Mesendoderm (in vitro differentiated cells): ENCODE data around the gene B3GNT9.
A peak's percentile ranks its signal among the peaks of the same experiment; 100 is the strongest.

Experiments
- DNase-seq: peaks from one replicate; pipeline ENCODE4 v3.0.0; 2013
- H2AK5ac ChIP-seq: 2 replicates; pipeline ENCODE4 v1.6.1; 2013; ENCODE audit warnings: low read length, inconsistent platforms
- H2BK120ac ChIP-seq: 2 replicates; pipeline ENCODE4 v1.6.1; 2013; ENCODE audit warnings: low read depth, mild to moderate bottlenecking, low read length, moderate library complexity, mixed read lengths
- H2BK15ac ChIP-seq: replicated peaks from 2 replicates; pipeline ENCODE4 v1.6.1; 2013; ENCODE audit warnings: low read depth, mild to moderate bottlenecking, moderate library complexity
- H2BK5ac ChIP-seq: 2 replicates; pipeline ENCODE4 v1.6.1; 2013; ENCODE audit warnings: low read length, inconsistent platforms
- H3K18ac ChIP-seq: 2 replicates; pipeline ENCODE4 v1.6.1; 2013; ENCODE audit warnings: mild to moderate bottlenecking, low read length, mixed read lengths
- H3K23ac ChIP-seq: one replicate; pipeline ENCODE4 v1.6.1; 2013; ENCODE audit warnings: low read length
- H3K27ac ChIP-seq: 2 replicates; pipeline ENCODE4 v1.5.1; 2013; ENCODE audit warnings: low read depth, mild to moderate bottlenecking, inconsistent platforms, low read length, moderate library complexity
- H3K27me3 ChIP-seq: 2 replicates; pipeline ENCODE4 v1.6.1; 2013; ENCODE audit warnings: low read length, control low read depth, mild to moderate bottlenecking, inconsistent platforms; ENCODE audit not compliant: insufficient read depth, poor library complexity
- H3K36me3 ChIP-seq: 2 replicates; pipeline ENCODE4 v1.6.1; 2013; ENCODE audit warnings: low read length, inconsistent platforms; ENCODE audit not compliant: control insufficient read depth, insufficient read depth
- H3K4ac ChIP-seq: one replicate; pipeline ENCODE4 v1.6.1; 2013; ENCODE audit warnings: low read depth, mild to moderate bottlenecking, low read length, moderate library complexity
- H3K4me1 ChIP-seq: 2 replicates; pipeline ENCODE4 v1.6.1; 2013; ENCODE audit warnings: low read depth, low read length, inconsistent platforms; ENCODE audit not compliant: control insufficient read depth
- H3K4me2 ChIP-seq: 2 replicates; pipeline ENCODE4 v1.6.1; 2013; ENCODE audit warnings: low read length
- H3K4me3 ChIP-seq: 2 replicates; pipeline ENCODE4 v1.5.1; 2013; ENCODE audit warnings: mild to moderate bottlenecking, low read length
- H3K56ac ChIP-seq: one replicate; pipeline ENCODE4 v1.6.1; 2013; ENCODE audit warnings: low read length
- H3K79me1 ChIP-seq: 2 replicates; pipeline ENCODE4 v1.6.1; 2013; ENCODE audit warnings: low read length, inconsistent platforms
- H3K79me2 ChIP-seq: 2 replicates; pipeline ENCODE4 v1.6.1; 2013; ENCODE audit warnings: mild to moderate bottlenecking, low read length; ENCODE audit not compliant: control insufficient read depth, insufficient read depth
- H3K9ac ChIP-seq: 2 replicates; pipeline ENCODE4 v1.6.1; 2013; ENCODE audit warnings: low read length, inconsistent platforms
- H4K5ac ChIP-seq: one replicate; pipeline ENCODE4 v1.6.1; 2013; ENCODE audit warnings: low read length
- H4K8ac ChIP-seq: one replicate; pipeline ENCODE4 v1.6.1; 2013; ENCODE audit warnings: low read depth, mild to moderate bottlenecking, control low read depth, low read length, moderate library complexity
- WGBS: extraction: QIAGEN DNeasy Blood & Tissue Kit; methylation state at CpG from one replicate; pipeline ENCODE4 v1.1.7; 2013; ENCODE audit warnings: low lambda C conversion rate, missing lambda C conversion rate; ENCODE audit not compliant: insufficient coverage; ENCODE audit errors: extremely low coverage; 5-methylcytosine and 5-hydroxymethylcytosine counted together

Gene B3GNT9

DNA sequence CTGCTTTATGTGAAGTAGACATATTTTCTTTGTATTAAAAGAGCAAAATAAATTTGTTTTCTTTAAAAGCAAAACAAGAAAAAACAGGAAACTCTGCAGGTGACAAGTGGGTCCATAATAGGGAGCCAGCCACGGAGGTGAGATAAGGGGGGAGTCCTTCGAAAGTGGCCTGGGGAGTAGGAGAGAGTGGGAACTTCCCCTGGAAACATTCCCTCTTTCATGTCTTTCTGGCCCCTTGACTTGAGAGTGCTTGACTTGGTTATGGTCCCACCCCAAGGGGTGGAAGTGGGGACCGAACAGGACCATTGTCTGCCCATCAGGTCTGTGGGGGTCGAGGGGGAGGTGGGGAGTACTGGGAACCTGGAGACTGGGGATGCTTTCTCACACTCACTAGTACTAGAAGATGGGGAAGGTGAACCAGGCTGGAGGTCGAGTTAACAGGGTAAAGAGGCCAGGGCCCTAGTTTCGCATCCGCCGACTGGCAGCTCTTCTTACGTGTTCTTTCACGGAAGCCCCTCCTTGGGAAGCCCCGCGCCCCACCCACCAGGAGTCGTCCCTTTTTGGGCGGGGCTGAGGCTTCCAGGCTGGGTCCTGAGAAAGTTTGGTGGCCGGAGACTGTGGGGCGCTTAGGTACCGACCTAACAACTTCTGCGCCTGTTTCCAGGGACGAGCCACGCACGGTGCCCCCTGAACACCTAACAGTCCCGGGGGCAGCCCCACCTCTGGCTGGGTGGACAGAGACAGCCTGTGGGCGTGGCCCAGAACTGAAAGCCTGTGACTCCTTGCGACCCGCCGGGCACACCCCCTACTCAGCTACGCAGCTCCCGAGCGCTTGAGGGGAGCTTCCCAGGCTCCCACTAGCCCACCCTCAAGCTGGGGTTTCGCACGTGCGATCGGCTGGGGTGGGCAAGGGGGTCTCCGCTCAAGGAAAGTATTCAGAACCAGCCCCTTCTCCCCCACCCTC, 8.1 kb upstream of the B3GNT9 start:
- peak; percentile 32 for DNase-seq
- no CpG with 5 or more reads among the region's 34 CpGs for WGBS
- Histone ChIP-seq H3K27ac (no peak overlapping the region), H3K23ac (no peak overlapping the region), H3K79me1 (no peaks in the 10 kb centered on the region), H3K18ac (no peak overlapping the region), H3K4ac (no peak overlapping the region), H2BK15ac (no peak overlapping the region), H4K5ac (no peak overlapping the region), H3K36me3 (no peaks in the 10 kb centered on the region), H3K4me3 (peak overlapping the region; percentile 37), H3K9ac (peak overlapping the region; percentile 65), H3K4me1 (no peaks in the 10 kb centered on the region), H3K56ac (peak overlapping the region; percentile 80), H2BK120ac (no peak overlapping the region), H3K27me3 (peaks cover 61% of the 10 kb centered on the region), H3K79me2 (no peaks in the 10 kb centered on the region), H4K8ac (no peak overlapping the region), H2BK5ac (no peak overlapping the region), H3K4me2 (peak overlapping the region; percentile 55), H2AK5ac (no peak overlapping the region)

GRCh38 chr16:67157892-67158635, 7.3 kb upstream of the B3GNT9 start:
- Histone ChIP-seq H3K4me2 (no peak overlapping the region), H2AK5ac (no peak overlapping the region), H3K4me3 (no peak overlapping the region), H3K4me1 (no peaks in the 10 kb centered on the region), H3K27ac (no peak overlapping the region), H3K27me3 (peaks cover 60% of the 10 kb centered on the region), H2BK120ac (no peak overlapping the region), H4K8ac (no peak overlapping the region), H4K5ac (no peak overlapping the region), H3K79me1 (no peaks in the 10 kb centered on the region), H3K9ac (no peak overlapping the region), H3K4ac (no peak overlapping the region), H3K79me2 (no peaks in the 10 kb centered on the region), H3K23ac (no peak overlapping the region), H2BK15ac (no peak overlapping the region), H3K36me3 (no peaks in the 10 kb centered on the region), H2BK5ac (no peak overlapping the region), H3K56ac (no peak overlapping the region), H3K18ac (no peak overlapping the region)
- no CpG with 5 or more reads among the region's 7 CpGs for WGBS
- DNase-seq = no peak

- Histone ChIP-seq H2BK5ac (no peak overlapping the region), H3K18ac (no peak overlapping the region), H3K4me3 (no peak overlapping the region), H3K79me2 (no peaks in the 10 kb centered on the region), H3K56ac (no peak overlapping the region), H3K79me1 (no peaks in the 10 kb centered on the region), H3K27me3 (peaks cover 56% of the 10 kb centered on the region), H3K36me3 (no peaks in the 10 kb centered on the region), H3K4me2 (no peak overlapping the region), H2AK5ac (no peak overlapping the region), H3K9ac (no peak overlapping the region), H4K8ac (no peak overlapping the region), H4K5ac (no peak overlapping the region), H3K23ac (no peak overlapping the region), H2BK15ac (no peak overlapping the region), H3K27ac (no peak overlapping the region), H3K4me1 (no peaks in the 10 kb centered on the region), H3K4ac (no peak overlapping the region), H2BK120ac (no peak overlapping the region)
- no peak for DNase-seq
- no CpG with 5 or more reads among the region's 7 CpGs for WGBS
Measured at GRCh38 chr16:67157106-67157748, 6.4 kb upstream of the B3GNT9 start.

GRCh38 chr16:67156143-67156844, 5.5 kb upstream of the B3GNT9 start:
- Histone ChIP-seq H3K4me3 (no peak overlapping the region), H3K27ac (no peak overlapping the region), H3K23ac (no peak overlapping the region), H3K18ac (no peak overlapping the region), H4K5ac (no peak overlapping the region), H3K9ac (no peak overlapping the region), H2AK5ac (no peak overlapping the region), H4K8ac (no peak overlapping the region), H3K4me1 (no peaks in the 10 kb centered on the region), H3K79me2 (no peaks in the 10 kb centered on the region), H2BK120ac (no peak overlapping the region), H3K56ac (no peak overlapping the region), H3K4ac (no peak overlapping the region), H3K36me3 (no peaks in the 10 kb centered on the region), H3K79me1 (no peaks in the 10 kb centered on the region), H3K27me3 (peaks cover 48% of the 10 kb centered on the region), H3K4me2 (no peak overlapping the region), H2BK15ac (no peak overlapping the region), H2BK5ac (no peak overlapping the region)
- no CpG with 5 or more reads among the region's 15 CpGs for WGBS
- no peak for DNase-seq

- Histone ChIP-seq H3K4me1 (no peaks in the 10 kb centered on the region), H3K56ac (no peak overlapping the region), H3K79me2 (no peaks in the 10 kb centered on the region), H2AK5ac (no peak overlapping the region), H3K79me1 (no peaks in the 10 kb centered on the region), H3K27me3 (peaks cover 48% of the 10 kb centered on the region), H4K5ac (no peak overlapping the region), H4K8ac (no peak overlapping the region), H3K18ac (no peak overlapping the region), H2BK5ac (no peak overlapping the region), H3K4me2 (no peak overlapping the region), H3K23ac (no peak overlapping the region), H3K9ac (no peak overlapping the region), H2BK120ac (no peak overlapping the region), H3K27ac (no peak overlapping the region), H3K36me3 (no peaks in the 10 kb centered on the region), H3K4ac (no peak overlapping the region), H3K4me3 (no peak overlapping the region), H2BK15ac (no peak overlapping the region)
- peak; percentile 82 for DNase-seq
- WGBS = no CpG with 5 or more reads among the region's 74 CpGs
Measured at GRCh38 chr16:67155295-67156142, 4.7 kb upstream of the B3GNT9 start.
